ENCODE data around the gene PRKAG2.

The PRKAG2 gene

DNA sequence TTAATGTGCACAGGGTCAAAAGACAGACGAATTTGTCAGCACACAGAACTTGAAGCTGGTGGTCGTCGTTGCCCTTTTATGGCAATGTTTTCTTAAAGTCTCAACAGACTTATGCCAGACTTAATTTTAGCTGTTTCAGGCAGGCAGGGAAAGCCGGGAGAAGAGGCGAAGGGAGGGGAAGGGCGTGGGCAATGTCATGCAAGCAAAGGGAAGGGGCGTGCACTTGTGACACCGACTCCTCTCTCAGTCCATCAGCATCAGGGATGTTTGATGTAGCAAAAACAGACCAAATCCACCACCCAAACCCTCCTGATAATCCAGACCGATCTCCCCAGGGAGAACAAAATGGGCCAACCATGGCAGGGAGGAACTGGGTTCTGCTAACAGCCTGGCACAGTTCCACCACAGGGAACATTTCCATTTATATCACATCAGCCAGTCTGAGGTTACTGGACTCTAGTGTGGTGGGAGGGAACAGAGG lies 239.1 kb downstream of the PRKAG2 start:
- no peaks in the 10 kb centered on the region for H3K79me2 ChIP-seq (ENCODE audit: insufficient read depth, low read depth)
- H3K4me3 ChIP-seq (IDR thresholded peaks at IDR 0.05; ENCODE audit: insufficient read depth, low read depth, low read length) = no peak overlapping the region
- no peaks in the 10 kb centered on the region for H3K27me3 ChIP-seq (ENCODE audit: insufficient read depth, low read depth)
- no peaks in the 10 kb centered on the region for H4K20me1 ChIP-seq (ENCODE audit: insufficient read depth)
- H3K4me1 ChIP-seq (ENCODE audit: low read depth, poor library complexity, severe bottlenecking) = no peaks in the 10 kb centered on the region
- H3K9ac ChIP-seq = no peak overlapping the region
- no peak overlapping the region for H2AFZ ChIP-seq (ENCODE audit: low read depth)
- H3K4me2 ChIP-seq = no peak overlapping the region
- H3K27ac ChIP-seq = no peak overlapping the region
- TF ChIP-seq, protein P1, sequence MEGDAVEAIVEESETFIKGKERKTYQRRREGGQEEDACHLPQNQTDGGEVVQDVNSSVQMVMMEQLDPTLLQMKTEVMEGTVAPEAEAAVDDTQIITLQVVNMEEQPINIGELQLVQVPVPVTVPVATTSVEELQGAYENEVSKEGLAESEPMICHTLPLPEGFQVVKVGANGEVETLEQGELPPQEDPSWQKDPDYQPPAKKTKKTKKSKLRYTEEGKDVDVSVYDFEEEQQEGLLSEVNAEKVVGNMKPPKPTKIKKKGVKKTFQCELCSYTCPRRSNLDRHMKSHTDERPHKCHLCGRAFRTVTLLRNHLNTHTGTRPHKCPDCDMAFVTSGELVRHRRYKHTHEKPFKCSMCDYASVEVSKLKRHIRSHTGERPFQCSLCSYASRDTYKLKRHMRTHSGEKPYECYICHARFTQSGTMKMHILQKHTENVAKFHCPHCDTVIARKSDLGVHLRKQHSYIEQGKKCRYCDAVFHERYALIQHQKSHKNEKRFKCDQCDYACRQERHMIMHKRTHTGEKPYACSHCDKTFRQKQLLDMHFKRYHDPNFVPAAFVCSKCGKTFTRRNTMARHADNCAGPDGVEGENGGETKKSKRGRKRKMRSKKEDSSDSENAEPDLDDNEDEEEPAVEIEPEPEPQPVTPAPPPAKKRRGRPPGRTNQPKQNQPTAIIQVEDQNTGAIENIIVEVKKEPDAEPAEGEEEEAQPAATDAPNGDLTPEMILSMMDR (conservative IDR thresholded peaks at IDR 0.05; ENCODE audit: low read depth, low read length) = no peak
- no peaks in the 10 kb centered on the region for H3K36me3 ChIP-seq (ENCODE audit: insufficient read depth)

DNA sequence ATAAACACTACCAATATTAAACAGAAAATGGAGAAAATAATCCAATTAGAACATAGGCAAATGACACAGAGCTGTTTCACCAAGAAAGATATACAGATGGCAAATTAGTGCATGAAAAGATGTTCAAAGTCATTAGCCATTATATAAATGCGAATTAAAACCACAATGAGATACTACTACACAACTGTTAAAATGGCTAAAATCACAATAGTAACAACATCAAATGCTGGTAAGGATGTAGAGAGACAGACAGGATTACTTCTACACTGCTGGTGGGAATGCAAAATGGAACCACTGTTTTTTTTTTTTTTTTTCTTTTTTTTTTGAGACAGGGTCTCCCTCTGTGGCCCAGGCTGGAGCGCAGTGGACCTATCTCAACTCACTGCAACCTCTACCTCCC lies 242.3 kb downstream of the PRKAG2 start:
- TF ChIP-seq, protein P1 (conservative IDR thresholded peaks at IDR 0.05; ENCODE audit: low read depth, low read length) = no peak
- Histone ChIP-seq H3K4me1 (ENCODE audit: low read depth, poor library complexity, severe bottlenecking) (peaks cover 13% of the 10 kb centered on the region), H3K4me2 (no peak overlapping the region), H3K4me3 (IDR thresholded peaks at IDR 0.05; ENCODE audit: insufficient read depth, low read depth, low read length) (no peak overlapping the region), H4K20me1 (ENCODE audit: insufficient read depth) (no peaks in the 10 kb centered on the region), H3K27ac (no peak overlapping the region), H3K27me3 (ENCODE audit: insufficient read depth, low read depth) (no peaks in the 10 kb centered on the region), H3K36me3 (ENCODE audit: insufficient read depth) (no peaks in the 10 kb centered on the region), H3K79me2 (ENCODE audit: insufficient read depth, low read depth) (no peaks in the 10 kb centered on the region), H2AFZ (ENCODE audit: low read depth) (no peak overlapping the region), H3K9ac (no peak overlapping the region)

DNA sequence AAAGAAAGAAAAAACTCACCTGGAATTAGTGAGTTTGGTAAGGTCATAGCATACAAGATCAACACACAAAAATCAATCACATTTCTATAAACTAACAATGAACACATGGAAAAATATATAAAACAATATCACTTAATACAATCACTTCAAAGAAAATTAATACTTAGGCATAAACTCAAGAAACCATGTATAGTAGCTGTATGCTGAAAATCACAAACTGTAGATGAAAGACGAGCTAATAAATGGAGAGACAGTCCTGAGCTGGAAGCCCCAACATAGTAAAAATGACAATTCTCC lies 243.5 kb downstream of the PRKAG2 start:
- Histone ChIP-seq H3K4me1 (ENCODE audit: low read depth, poor library complexity, severe bottlenecking) (peaks cover 16% of the 10 kb centered on the region), H3K36me3 (ENCODE audit: insufficient read depth) (no peaks in the 10 kb centered on the region), H3K79me2 (ENCODE audit: insufficient read depth, low read depth) (no peaks in the 10 kb centered on the region), H3K27me3 (ENCODE audit: insufficient read depth, low read depth) (no peaks in the 10 kb centered on the region), H3K4me3 (IDR thresholded peaks at IDR 0.05; ENCODE audit: insufficient read depth, low read depth, low read length) (no peak overlapping the region), H3K4me2 (no peak overlapping the region), H4K20me1 (ENCODE audit: insufficient read depth) (no peaks in the 10 kb centered on the region), H3K9ac (no peak overlapping the region), H2AFZ (ENCODE audit: low read depth) (no peak overlapping the region), H3K27ac (no peak overlapping the region)
- TF ChIP-seq, protein P1 (conservative IDR thresholded peaks at IDR 0.05; ENCODE audit: low read depth, low read length) = no peak

DNA sequence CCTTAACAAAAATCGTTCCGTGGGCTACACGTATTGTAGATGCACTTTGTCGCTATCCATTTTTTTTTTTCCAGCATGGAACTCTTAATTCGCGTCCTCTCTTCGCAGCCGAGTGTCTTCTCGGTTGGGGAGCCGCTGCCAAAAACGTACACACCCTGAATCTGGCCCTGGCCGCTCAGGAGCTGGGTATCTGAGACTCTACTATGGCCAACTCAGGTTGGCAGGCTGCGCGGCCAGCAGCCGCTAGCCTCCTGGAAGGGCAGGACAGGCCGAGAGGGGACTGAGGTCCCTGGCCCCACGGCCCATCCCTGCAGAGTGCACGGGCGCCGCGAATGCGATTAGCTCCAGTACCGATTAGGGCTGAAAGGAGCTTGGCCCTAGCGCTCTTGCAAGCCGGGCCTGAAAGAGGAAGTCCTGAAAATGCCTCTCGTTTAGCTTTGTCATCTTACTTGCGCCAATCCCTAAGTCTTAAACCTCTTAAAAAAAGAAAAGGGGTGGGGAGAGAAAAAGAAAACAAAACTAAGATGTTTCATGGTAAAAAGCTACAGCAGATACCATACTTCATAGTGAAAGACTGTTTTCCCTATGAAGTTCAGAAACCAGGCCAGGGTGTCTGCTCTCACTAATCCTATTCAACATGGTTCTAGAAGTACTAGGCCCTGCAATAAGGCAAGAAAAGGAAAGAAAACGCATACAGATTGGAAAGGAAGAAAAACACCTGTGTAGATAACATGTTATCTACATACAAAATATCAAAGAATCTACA lies 244.0 kb downstream of the PRKAG2 start:
- no peak overlapping the region for H3K4me2 ChIP-seq
- no peaks in the 10 kb centered on the region for H3K36me3 ChIP-seq (ENCODE audit: insufficient read depth)
- H3K79me2 ChIP-seq (ENCODE audit: insufficient read depth, low read depth) = no peaks in the 10 kb centered on the region
- H3K27ac ChIP-seq = no peak overlapping the region
- no peaks in the 10 kb centered on the region for H4K20me1 ChIP-seq (ENCODE audit: insufficient read depth)
- peaks cover 16% of the 10 kb centered on the region for H3K4me1 ChIP-seq (ENCODE audit: low read depth, poor library complexity, severe bottlenecking)
- no peaks in the 10 kb centered on the region for H3K27me3 ChIP-seq (ENCODE audit: insufficient read depth, low read depth)
- TF ChIP-seq, protein P1 (conservative IDR thresholded peaks at IDR 0.05; ENCODE audit: low read depth, low read length) = no peak; the same call in 1 of the 2 replicates
- H3K9ac ChIP-seq = no peak overlapping the region
- H3K4me3 ChIP-seq (IDR thresholded peaks at IDR 0.05; ENCODE audit: insufficient read depth, low read depth, low read length) = no peak overlapping the region
- no peak overlapping the region for H2AFZ ChIP-seq (ENCODE audit: low read depth)
